ENCODE results near the gene NPIPA2. TPM values are rescaled to one million over a fixed set of nuclear protein-coding genes. Genes with fewer than 3 reads are reported as not detected.
"Not testable (repeated sequence)": the region's sequence is repeated elsewhere in the genome, so short reads cannot be mapped to it uniquely, and the experiment has no call there.

Gene NPIPA2
- total RNA-seq, 3 donors from 2014 or later: 0.99 to 1.4 (median 1.3) TPM

DNA sequence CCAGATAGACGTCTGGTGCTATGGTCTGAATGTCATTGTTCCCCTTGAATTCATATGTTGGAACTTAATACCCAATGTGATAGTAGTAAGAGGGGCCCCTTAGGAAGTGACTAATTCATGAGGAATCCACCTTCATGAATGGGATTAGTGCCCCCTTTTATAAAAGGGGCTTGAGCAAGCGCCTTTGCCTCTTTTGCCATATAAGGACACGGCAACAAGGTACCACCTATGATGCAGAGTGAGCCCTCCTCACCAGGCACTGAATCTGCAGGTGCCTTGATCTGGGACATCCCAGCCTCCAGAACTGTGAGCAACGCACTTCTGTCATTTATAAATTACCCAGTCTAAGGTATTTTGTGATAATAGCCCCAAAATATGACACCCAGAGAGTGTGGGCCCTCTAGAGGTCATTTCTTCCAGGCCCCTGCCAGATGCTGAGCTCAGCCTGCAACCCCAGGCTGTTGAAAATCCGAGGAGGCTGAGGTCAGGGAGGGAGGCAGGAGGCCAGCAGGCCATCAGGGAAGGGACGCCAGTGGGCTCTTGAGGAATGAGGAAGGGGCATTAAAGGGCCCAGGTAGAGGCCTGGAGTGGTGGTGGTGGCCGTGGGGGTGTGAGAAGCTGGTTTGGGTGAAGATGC is 48.1 kb downstream of the NPIPA2 start:
- H3K4me3 Mint-ChIP-seq; ATAC-seq; H3K27me3 Mint-ChIP-seq (ENCODE audit: low read depth); H3K9me3 Mint-ChIP-seq; DNase-seq; H3K4me1 Mint-ChIP-seq (ENCODE audit: low read depth); H3K36me3 Mint-ChIP-seq (ENCODE audit: insufficient read depth): not testable (repeated sequence)

DNA sequence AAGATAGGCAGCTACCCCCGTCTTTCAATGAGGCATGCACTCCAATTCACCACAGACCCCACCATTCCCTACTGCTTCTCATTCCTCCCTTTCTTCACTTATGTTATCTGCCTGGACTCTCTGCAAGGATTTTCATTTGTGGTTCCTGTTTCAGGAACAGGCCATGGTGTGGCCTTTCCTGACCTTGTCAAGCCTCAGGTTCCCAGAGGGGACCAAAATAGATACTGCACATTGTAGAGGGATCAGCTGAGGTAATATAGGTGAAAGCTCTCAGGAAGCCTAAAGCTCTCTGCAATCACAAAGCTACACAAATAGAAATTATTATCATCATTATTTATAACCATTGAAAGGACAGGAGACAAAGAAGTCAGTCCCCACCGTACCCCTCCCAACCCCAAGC is 50.6 kb downstream of the NPIPA2 start:
- H3K27me3 Mint-ChIP-seq (ENCODE audit: low read depth); H3K4me3 Mint-ChIP-seq; H3K36me3 Mint-ChIP-seq (ENCODE audit: insufficient read depth): not testable (repeated sequence)

DNA sequence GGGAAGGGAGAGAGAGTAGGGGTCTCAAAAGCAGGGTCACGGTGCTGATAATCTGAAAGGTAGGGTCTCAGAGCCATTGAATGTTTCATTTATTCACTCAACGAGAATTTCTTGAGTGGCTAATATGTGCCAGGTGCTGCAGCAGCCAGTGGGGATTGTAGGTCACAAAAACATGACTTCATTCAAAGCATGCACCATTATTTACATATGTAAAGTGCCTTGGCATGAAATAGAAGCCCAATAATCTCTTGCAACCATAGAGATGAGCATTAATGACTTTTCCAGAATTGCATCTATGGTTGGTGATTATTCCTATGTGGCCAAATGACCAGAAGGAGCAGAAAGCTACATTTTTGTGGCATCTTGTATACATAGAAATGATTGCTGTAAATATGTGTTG is 55.2 kb downstream of the NPIPA2 start:
- ATAC-seq; H3K4me1 Mint-ChIP-seq (ENCODE audit: low read depth); DNase-seq; H3K36me3 Mint-ChIP-seq (ENCODE audit: insufficient read depth); H3K9me3 Mint-ChIP-seq; H3K4me3 Mint-ChIP-seq; H3K27me3 Mint-ChIP-seq (ENCODE audit: low read depth): not testable (repeated sequence)

More for the DNA sequence above, 50.6 kb downstream of the NPIPA2 start:
- H3K4me1 Mint-ChIP-seq (ENCODE audit: low read depth); H3K9me3 Mint-ChIP-seq; DNase-seq; ATAC-seq: not testable (repeated sequence)

DNA sequence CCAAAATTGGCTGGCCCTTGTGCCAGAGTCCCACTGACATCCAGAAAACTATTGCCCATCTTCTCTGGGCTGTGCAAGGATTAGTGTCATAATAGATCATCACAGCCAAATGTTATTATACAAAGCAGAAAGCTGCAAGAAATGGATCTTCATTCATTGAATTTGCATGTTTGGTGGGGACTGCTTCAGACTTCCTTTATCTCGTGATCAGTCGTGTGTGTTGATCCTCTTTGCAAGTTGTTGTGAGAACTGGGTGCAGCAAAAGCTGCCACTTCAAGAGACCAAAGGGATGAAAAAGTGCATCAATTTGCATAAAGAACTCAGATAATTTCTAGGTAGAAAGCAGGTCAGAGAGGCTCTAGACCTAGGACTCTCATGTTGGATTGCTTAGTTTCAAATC is 61.2 kb downstream of the NPIPA2 start:
- H3K9me3 Mint-ChIP-seq; ATAC-seq; H3K4me1 Mint-ChIP-seq (ENCODE audit: low read depth); DNase-seq; H3K36me3 Mint-ChIP-seq (ENCODE audit: insufficient read depth); H3K4me3 Mint-ChIP-seq; H3K27me3 Mint-ChIP-seq (ENCODE audit: low read depth): not testable (repeated sequence)

DNA sequence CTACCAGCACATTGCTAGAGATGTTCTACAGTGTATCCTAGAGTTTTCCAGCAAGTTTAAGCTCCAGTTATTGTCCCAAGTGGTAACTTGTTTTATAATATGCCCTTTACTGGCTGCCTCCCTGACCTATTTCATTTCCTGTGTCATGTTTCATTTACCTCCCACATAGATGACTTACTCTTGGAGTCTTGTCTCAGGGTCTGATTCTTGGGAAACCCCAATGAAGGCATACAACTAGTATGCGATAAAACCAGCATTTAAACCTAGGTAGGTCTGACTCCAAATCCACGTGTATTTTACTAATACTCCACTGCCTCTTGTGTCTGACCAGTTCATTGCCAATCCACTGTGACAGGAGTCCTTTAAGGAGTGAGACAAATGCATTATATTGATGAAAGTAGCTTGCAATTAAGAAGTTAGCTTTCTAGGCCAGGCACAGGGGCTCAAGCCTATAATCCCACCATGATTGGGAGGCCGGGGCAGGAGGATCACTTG is 64.9 kb downstream of the NPIPA2 start:
- not testable (repeated sequence) for H3K36me3 Mint-ChIP-seq (ENCODE audit: insufficient read depth); DNase-seq; H3K27me3 Mint-ChIP-seq (ENCODE audit: low read depth); H3K4me1 Mint-ChIP-seq (ENCODE audit: low read depth); H3K4me3 Mint-ChIP-seq; H3K9me3 Mint-ChIP-seq; ATAC-seq

DNA sequence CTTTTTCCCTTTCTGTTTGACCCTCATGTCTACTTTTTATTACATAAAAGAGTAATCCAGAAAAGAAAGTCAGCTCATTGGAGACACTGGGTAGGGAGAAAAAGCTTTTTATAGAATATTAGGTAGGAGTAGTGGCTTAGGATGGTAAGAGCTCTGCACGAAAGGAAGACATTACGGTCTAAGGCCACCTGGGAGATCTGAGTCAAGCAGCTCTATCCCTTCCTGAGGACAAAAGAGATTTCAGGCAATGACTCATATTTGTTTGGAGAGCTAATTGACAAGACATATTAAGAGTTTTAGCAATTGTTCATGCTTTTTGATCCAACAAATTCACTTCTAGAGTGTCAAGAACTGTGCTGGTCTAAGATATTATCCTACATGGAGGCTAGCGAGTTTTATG is 71.6 kb downstream of the NPIPA2 start:
- not testable (repeated sequence) for H3K36me3 Mint-ChIP-seq (ENCODE audit: insufficient read depth); DNase-seq; H3K27me3 Mint-ChIP-seq (ENCODE audit: low read depth); H3K4me1 Mint-ChIP-seq (ENCODE audit: low read depth); ATAC-seq; H3K9me3 Mint-ChIP-seq; H3K4me3 Mint-ChIP-seq

Other genes with a start within 250 kb of the NPIPA2 start
- 10 to 100 TPM; 45.0 to 52.8 (median 47.3) TPM for gene PARN, start 112.3 kb upstream of the NPIPA2 start, total RNA-seq
- gene BFAR, start 109.6 kb upstream of the NPIPA2 start, total RNA-seq: 10 to 100 TPM; 62.2 to 64.4 (median 63.6) TPM
- gene PLA2G10, start 48.2 kb upstream of the NPIPA2 start, total RNA-seq: not detected
- 1 to 10 TPM; 1.5 to 4.9 (median 4.4) TPM for gene NPIPA3, start 39.1 kb upstream of the NPIPA2 start, total RNA-seq
- gene NOMO1, start 91.2 kb downstream of the NPIPA2 start, total RNA-seq: 10 to 100 TPM; 83.3 to 92.3 (median 86.1) TPM
- 10 to 100 TPM; 53.8 to 75.8 (median 58.7) TPM for gene NPIPA1, start 194.9 kb downstream of the NPIPA2 start, total RNA-seq
- gene PDXDC1, start 232.5 kb downstream of the NPIPA2 start, total RNA-seq: 10 to 100 TPM; 53.5 to 62.6 (median 62.2) TPM

Data from activated T-cell treated with anti-CD3 and anti-CD28 coated beads, Interleukin-2, amount 50 U/mL, for 4 hours (primary cell).